ENCODE measurements around the gene TMEFF2.

DNA sequence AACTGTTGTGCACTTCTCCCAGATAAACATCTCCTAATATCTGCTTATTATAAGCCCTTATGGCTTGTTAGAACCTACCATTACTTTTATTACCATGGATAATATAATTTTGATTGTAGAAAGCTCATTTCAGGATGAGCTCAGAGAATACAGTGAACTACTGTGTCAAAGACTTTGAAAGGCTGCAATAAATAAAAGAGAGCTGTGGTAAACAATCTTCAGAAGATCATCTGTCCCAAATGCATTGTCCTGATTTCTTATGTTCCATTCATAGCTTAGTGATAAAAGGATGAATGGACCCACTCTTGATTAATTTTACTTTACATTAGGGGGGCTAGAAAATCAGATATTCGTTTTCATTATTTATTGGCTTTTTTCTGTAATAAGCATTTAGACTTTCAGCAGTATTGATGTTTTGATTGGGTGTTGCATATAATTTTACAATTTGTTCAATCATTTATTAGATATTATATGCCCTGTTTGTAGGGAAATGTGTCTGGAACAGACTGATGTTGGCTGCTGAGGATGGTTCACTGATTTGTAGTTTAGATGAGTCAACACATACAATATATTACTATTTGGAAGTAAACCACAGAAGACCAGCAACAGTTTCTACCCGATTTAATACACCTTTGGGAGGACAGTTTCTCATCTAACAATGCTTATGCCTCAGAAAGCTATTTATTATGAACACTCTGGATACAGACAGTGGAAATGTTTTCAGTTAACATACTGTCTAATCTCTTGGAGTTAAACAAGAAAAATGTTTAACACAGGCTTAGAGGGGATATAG is 147.2 kb downstream of the TMEFF2 start:
- TF ChIP-seq, protein P1, sequence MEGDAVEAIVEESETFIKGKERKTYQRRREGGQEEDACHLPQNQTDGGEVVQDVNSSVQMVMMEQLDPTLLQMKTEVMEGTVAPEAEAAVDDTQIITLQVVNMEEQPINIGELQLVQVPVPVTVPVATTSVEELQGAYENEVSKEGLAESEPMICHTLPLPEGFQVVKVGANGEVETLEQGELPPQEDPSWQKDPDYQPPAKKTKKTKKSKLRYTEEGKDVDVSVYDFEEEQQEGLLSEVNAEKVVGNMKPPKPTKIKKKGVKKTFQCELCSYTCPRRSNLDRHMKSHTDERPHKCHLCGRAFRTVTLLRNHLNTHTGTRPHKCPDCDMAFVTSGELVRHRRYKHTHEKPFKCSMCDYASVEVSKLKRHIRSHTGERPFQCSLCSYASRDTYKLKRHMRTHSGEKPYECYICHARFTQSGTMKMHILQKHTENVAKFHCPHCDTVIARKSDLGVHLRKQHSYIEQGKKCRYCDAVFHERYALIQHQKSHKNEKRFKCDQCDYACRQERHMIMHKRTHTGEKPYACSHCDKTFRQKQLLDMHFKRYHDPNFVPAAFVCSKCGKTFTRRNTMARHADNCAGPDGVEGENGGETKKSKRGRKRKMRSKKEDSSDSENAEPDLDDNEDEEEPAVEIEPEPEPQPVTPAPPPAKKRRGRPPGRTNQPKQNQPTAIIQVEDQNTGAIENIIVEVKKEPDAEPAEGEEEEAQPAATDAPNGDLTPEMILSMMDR (conservative IDR thresholded peaks at IDR 0.05; ENCODE audit: low read length): no peak
- TF ChIP-seq EZH2phosphoT487 (IDR thresholded peaks at IDR 0.05; ENCODE audit: borderline replicate concordance): no peak

All from Loucy (cell line).